Breast epithelium (tissue), 4 donors: Measurements from ENCODE around the gene KRT3. TPM values are rescaled to one million over a fixed set of nuclear protein-coding genes. Genes with fewer than 3 reads are reported as not detected.

Experiments used
- DNase-seq, 2 donors: peaks; one replicate each; pipeline ENCODE4 v3.0.0-alpha.2; 2019; ENCODE audit warnings: low spot score in 2 of 2
- H3K27ac ChIP-seq, 2 donors: fragments of 200-600 bp; sonication (generic) in 1 of 2; one replicate each; pipeline ENCODE4 v1.5.1; 2016 to 2019; ENCODE audit warnings: mild to moderate bottlenecking in 1 of 2
- H3K27me3 ChIP-seq, 2 donors: fragments of 200-600 bp; sonication (generic) in 1 of 2; one replicate each; pipeline versions ENCODE4 v1.5.1 to v1.6.0; 2017 to 2019; ENCODE audit warnings: control low read depth in 1 of 2, mild to moderate bottlenecking in 1 of 2
- H3K36me3 ChIP-seq: fragments of 200-600 bp; one replicate; pipeline ENCODE4 v1.5.1; 2019
- H3K4me1 ChIP-seq, 2 donors: fragments of 200-600 bp; sonication (generic); one replicate each; pipeline ENCODE4 v1.5.1; 2016 to 2019; ENCODE audit warnings: control low read depth in 1 of 2
- H3K4me3 ChIP-seq, 3 donors: fragments of 200-600 bp; sonication (generic); 1 replicate in 2 of 3; 2 replicates in 1 of 3; pipeline ENCODE4 v1.5.1; 2016 to 2019; ENCODE audit warnings: mild to moderate bottlenecking in 3 of 3, moderate library complexity in 2 of 3
- H3K9me3 ChIP-seq, 2 donors: fragments of 200-600 bp; sonication (generic) in 1 of 2; one replicate each; pipeline ENCODE4 v1.5.1; 2016 to 2019; ENCODE audit warnings: control low read depth in 1 of 2
- POLR2A ChIP-seq: fragments of 450-650 bp; IDR thresholded peaks from one replicate; pipeline ENCODE4 v1.6.1; 2016; ENCODE audit warnings: antibody characterized with exemption, mild to moderate bottlenecking, moderate library complexity
- POLR2AphosphoS5 ChIP-seq, 3 donors: sonication (generic); formaldehyde crosslinking; IDR thresholded peaks; one replicate each; pipeline ENCODE4 v1.6.1; 2017; ENCODE audit warnings: antibody characterized with exemption in 3 of 3
- intact Hi-C: fragments of 100-400 bp; cut with DNase I; formaldehyde crosslinking; loops from one replicate; pipeline ENCODE4 v1.15.1; 2023; ENCODE audit warnings: low total_unique reads
- total RNA-seq, 3 donors: library from RNA; depleted of rRNA; stranded (reverse); fragments of >200 nt; gene quantifications; one replicate each; pipeline ENCODE4 v1.1.0, GENCODE V29; 2016
- TF ChIP-seq, protein P1 (sequence below), 3 donors: fragments of 450-650 bp; IDR thresholded peaks; one replicate each; pipeline ENCODE4 v1.5.1; 2016 to 2017; ENCODE audit warnings: antibody characterized with exemption in 3 of 3, mild to moderate bottlenecking in 3 of 3, moderate library complexity in 3 of 3

Gene KRT3
- total RNA-seq: not detected

DNA sequence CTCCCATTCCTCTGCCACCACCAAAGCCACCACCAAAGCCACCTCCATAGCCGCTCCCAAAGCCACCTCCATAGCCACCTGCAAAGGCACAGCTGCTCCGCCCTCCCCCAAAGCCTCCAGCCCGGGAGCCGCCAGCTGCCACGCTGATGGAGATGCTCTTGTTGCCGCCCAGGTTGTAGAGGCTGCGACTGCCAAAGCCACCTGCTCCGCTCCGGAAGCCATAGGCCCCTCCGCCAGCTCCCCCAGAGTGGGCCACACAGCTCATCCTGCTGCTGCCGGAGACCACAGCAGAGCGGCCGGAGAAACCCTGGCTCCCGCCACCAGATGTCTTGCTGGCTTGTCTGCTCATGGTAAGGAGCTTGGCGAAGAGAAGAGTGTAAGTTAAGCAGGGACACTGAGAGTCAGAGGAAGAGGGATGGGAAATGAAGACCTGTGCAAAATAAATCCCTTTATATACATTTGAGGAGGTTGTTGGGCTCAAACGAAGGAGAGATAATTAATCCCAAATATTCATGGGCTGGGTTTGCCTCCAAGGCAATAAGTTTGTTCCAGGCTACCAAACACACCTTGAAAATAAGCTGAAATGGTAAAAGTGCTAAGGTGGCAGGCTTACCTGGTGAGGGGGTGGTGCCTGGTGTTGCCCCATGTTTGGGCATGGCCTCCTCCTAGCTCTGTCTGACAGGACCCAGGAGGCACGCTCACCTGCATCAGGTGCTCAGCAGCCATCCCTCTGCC, at the start of gene KRT3:
TSS of gene KRT3 (minus strand) at position 424 of the 735 bp plus-strand sequence. CDS start at position 349, 75 bp downstream.
- intact Hi-C loops: loop anchor here (10.0 kb wide), 1 partner anchor 49 kb away; the partner anchor contains the start of gene KRT78

DNA sequence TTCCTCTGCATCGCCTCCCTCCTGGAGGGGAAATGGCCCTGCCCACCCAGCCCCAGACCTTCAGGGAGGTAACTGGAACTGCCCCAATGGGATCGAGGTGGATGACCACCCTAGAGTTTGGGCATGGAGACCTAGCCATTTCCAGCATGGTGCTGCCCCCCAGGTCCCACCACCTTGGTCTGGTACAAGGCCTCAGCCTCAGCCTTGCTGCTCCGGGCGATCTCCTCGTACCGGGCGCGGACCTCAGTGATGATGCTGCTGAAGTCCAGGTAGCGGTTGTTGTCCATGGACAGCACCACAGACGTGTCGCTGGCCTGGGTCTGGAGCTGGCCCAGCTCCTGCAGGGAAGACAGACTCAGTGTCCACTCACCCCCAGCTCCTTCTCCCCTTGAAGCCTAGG, 48.5 kb upstream of the KRT3 start:
- Histone ChIP-seq H3K27ac (no peak overlapping the region), H3K27me3 (no peaks in the 10 kb centered on the region), H3K36me3 (no peaks in the 10 kb centered on the region), H3K4me1 (no peaks in the 10 kb centered on the region), H3K9me3 (no peaks in the 10 kb centered on the region), H3K4me3 (no peak overlapping the region)
- intact Hi-C loops: loop anchor here (10.0 kb wide), 1 partner anchor 50 kb away; the partner anchor contains the start of gene KRT3
- no peak for TF ChIP-seq POLR2A
- TF ChIP-seq, protein P1, sequence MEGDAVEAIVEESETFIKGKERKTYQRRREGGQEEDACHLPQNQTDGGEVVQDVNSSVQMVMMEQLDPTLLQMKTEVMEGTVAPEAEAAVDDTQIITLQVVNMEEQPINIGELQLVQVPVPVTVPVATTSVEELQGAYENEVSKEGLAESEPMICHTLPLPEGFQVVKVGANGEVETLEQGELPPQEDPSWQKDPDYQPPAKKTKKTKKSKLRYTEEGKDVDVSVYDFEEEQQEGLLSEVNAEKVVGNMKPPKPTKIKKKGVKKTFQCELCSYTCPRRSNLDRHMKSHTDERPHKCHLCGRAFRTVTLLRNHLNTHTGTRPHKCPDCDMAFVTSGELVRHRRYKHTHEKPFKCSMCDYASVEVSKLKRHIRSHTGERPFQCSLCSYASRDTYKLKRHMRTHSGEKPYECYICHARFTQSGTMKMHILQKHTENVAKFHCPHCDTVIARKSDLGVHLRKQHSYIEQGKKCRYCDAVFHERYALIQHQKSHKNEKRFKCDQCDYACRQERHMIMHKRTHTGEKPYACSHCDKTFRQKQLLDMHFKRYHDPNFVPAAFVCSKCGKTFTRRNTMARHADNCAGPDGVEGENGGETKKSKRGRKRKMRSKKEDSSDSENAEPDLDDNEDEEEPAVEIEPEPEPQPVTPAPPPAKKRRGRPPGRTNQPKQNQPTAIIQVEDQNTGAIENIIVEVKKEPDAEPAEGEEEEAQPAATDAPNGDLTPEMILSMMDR (IDR thresholded peaks at IDR 0.05): no peak
- TF ChIP-seq POLR2AphosphoS5 (IDR thresholded peaks at IDR 0.05): no peak
- no peak for DNase-seq

More for the DNA sequence above, at the start of gene KRT3:
- TF ChIP-seq, protein P1 (IDR thresholded peaks at IDR 0.05): no peak
- TF ChIP-seq POLR2AphosphoS5 (IDR thresholded peaks at IDR 0.05) (no peak), POLR2A (no peak)
- H3K27me3 ChIP-seq: no peaks in the 10 kb centered on the region
- no peak for DNase-seq
- no peak within 1 kb of the TSS for H3K27ac ChIP-seq
- H3K4me1 ChIP-seq: no peaks in the 10 kb centered on the region
- no peaks in the 10 kb centered on the region for H3K36me3 ChIP-seq
- no peaks in the 10 kb centered on the region for H3K9me3 ChIP-seq
- no peak within 1 kb of the TSS for H3K4me3 ChIP-seq

DNA sequence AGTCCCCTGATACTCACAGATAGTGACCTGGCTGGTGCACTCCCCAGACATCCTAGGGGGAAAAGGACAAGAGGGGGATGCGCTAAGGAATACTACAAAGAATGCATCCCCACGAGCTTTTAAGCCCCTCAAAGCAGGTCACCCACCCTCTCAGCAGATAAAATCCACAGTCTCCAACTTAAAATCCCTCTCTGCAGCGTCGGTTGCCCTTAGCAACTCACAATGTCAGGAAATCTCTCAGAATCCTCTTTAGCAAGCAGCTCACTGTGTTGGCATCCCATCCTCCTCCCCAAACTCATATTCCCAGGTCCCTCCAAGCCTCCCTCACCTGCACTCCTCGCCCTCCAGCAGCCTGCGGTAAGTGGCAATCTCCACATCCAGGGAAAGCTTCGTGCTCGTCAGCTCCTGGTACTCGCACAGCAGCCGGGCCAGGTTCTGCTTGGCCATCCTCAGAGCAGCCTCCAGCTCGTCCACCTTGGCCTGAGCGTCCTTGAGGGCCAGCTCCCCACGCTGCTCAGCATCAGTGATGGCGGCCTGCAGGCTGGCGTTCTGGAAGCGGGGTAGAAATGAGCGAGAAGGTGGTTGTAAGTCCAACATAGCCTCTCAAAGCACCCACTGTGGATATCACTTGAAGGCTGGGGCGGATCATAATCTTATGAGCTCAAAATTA, 43.7 kb upstream of the KRT3 start:
- no peaks in the 10 kb centered on the region for H3K27me3 ChIP-seq
- no peak for DNase-seq

DNA sequence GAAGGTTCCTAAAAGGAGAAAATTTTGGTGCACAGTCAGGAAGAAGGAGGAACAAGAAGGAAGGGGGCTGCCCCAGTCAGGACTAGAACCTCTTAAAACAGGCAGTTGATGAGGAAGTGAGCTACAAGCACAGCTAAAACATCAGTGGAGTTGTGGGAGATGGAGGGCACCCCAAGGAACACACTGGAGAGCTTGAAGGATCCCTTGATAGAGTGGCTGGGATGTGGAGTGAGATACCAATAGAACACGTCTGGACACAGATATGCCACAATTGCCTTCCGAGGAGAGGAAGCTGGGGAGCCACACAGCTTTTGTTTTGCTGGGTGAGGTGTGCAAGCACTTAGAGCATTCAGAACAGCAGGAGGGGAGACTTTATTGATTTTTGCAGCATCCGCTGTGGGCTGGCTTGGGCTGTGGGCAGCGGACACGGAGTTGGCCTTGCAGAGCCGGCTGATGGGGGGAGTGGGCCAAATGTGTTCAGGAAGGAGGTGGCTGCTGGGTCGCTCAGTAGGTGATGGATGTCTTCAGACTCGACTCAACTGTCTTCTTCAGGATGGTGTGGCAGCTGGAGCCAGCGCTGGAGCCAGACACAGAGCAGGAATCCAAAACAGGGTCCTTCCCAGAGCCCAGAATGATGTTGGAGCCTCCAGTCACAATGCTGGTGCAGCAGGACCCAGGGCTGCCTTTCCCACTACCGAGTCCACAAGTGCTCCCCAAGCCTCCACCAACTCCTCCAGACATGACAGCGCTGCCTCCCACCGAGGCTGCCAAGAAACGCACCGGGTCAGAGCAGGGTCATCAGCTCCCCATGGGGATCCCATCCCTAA, 42.9 kb upstream of the KRT3 start:
- Histone ChIP-seq H3K9me3 (no peaks in the 10 kb centered on the region), H3K27ac (no peak overlapping the region), H3K4me1 (no peaks in the 10 kb centered on the region), H3K4me3 (no peak overlapping the region), H3K27me3 (no peaks in the 10 kb centered on the region), H3K36me3 (no peaks in the 10 kb centered on the region)
- DNase-seq: no peak
- TF ChIP-seq POLR2AphosphoS5 (IDR thresholded peaks at IDR 0.05): no peak
- no peak for TF ChIP-seq POLR2A
- TF ChIP-seq, protein P1 (IDR thresholded peaks at IDR 0.05): no peak
- intact Hi-C loops: no loop called here

More for the DNA sequence above, 43.7 kb upstream of the KRT3 start:
- no peak overlapping the region for H3K27ac ChIP-seq
- TF ChIP-seq, protein P1 (IDR thresholded peaks at IDR 0.05): no peak
- TF ChIP-seq POLR2A (no peak), POLR2AphosphoS5 (IDR thresholded peaks at IDR 0.05) (no peak)
- H3K9me3 ChIP-seq: no peaks in the 10 kb centered on the region
- no peaks in the 10 kb centered on the region for H3K36me3 ChIP-seq
- H3K4me1 ChIP-seq: no peaks in the 10 kb centered on the region
- H3K4me3 ChIP-seq: no peak overlapping the region
- intact Hi-C loops: loop anchor here (10.0 kb wide), 1 partner anchor 45 kb away; the partner anchor contains the start of gene KRT3
